WTC11 (cell line): ENCODE measurements around the gene GAST.

Source experiments
- TF ChIP-seq, protein P1 (sequence below): sonication (generic); formaldehyde crosslinking; IDR thresholded peaks from 2 replicates; pipeline ENCODE4 v1.8.1; 2023; ENCODE audit warnings: mild to moderate bottlenecking, missing genetic modification reagents
- TF ChIP-seq, protein P2 (sequence below): sonication (generic); formaldehyde crosslinking; IDR thresholded peaks from 2 replicates; pipeline ENCODE4 v1.8.0; 2023; ENCODE audit warnings: missing genetic modification reagents

DNA sequence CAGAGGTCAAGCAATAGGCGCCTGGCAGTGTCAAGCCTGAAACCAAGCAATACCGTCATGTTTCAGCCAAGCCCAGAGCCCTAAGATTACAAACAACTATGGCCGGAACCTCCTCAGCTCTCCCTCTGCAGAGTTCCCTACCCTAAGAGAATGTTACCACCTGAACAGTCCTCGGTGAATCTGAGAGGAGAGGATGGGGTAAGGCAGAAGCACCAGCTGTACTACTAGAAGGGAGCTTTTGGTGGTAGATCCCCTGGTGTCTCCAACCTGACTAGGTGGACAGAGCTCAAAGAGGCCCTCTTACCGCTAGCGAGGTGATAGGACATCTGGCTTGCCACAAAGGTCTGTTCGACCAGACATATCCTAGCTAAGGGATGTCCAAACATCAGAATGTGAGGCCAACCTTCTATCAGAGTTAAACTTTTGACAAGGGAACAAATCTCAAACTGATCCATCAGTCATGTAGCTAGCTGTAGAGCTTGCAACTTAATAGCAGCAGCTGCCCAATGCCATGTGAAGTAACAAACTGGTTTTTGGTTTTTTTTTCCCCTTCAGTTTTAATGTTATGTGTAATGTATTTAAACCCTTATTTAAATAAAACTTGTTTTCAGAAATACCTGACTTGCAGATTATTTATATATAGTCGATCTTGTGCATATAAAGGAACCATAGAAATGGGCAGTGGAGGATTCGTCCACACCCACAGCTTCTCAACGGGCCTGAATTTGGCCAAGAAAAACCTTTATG lies 20.9 kb upstream of the GAST start:
- TF ChIP-seq, protein P1, sequence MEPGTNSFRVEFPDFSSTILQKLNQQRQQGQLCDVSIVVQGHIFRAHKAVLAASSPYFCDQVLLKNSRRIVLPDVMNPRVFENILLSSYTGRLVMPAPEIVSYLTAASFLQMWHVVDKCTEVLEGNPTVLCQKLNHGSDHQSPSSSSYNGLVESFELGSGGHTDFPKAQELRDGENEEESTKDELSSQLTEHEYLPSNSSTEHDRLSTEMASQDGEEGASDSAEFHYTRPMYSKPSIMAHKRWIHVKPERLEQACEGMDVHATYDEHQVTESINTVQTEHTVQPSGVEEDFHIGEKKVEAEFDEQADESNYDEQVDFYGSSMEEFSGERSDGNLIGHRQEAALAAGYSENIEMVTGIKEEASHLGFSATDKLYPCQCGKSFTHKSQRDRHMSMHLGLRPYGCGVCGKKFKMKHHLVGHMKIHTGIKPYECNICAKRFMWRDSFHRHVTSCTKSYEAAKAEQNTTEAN, result no peak
- TF ChIP-seq, protein P2, sequence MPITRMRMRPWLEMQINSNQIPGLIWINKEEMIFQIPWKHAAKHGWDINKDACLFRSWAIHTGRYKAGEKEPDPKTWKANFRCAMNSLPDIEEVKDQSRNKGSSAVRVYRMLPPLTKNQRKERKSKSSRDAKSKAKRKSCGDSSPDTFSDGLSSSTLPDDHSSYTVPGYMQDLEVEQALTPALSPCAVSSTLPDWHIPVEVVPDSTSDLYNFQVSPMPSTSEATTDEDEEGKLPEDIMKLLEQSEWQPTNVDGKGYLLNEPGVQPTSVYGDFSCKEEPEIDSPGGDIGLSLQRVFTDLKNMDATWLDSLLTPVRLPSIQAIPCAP, result no peak
